Measurements from ENCODE around the gene SLC6A19.

The SLC6A19 gene

DNA sequence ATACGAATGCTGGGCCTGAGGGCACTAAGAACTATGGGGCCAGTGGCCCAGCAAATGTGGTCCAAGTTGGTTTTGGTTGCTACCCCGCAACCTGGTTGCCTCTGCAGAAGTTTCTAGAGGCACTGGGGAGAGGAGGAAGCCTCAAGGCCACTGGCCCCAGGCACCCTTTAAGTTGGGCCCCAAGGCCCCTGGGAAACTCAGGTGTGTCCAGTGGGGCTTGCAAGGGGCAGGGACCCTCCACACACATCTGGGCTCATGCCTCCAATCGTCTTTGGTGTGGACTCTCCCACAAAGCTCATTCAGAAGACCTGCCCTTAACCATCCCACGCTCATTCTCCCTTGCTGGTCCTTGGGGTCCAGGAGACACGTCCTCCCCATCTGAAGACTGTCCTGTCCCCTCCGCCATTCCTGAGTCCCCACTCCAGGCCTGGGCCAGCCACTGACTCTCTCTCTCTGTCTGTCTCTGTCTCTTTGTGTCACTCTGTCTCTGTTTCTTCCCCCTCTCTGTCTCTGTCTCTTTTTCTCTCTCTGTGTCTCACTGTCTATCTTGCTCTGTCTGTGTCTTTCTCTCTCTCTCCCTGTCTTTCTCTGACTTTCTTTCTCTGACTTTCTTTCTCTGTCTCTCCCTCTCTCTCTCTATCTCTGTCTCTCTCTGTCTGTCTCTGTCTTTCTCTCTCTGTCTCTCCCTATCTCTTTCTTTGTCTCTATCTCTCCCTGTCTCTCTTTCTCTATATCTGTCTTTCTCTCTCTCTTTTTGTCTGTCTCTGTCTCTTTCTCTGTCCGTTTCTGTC lies 3.3 kb upstream of the SLC6A19 start:
- no peak for DNase-seq

DNA sequence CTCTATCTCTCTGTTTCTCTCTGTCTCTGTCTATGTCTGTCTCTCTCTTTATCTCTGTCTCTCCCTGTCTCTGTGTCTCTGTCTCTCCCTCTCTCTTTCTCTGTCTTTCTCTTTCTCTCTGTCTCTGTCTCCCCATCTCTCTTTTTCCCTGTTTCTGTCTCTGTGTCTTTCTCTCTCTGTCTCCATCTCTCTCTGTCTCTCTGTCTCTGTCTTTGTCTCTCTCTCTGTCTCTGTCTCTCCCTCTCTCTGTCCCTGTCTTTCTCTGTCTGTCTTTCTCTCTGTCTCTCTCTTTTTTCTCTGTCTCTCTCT lies 2.1 kb upstream of the SLC6A19 start:
- no peak for DNase-seq

DNA sequence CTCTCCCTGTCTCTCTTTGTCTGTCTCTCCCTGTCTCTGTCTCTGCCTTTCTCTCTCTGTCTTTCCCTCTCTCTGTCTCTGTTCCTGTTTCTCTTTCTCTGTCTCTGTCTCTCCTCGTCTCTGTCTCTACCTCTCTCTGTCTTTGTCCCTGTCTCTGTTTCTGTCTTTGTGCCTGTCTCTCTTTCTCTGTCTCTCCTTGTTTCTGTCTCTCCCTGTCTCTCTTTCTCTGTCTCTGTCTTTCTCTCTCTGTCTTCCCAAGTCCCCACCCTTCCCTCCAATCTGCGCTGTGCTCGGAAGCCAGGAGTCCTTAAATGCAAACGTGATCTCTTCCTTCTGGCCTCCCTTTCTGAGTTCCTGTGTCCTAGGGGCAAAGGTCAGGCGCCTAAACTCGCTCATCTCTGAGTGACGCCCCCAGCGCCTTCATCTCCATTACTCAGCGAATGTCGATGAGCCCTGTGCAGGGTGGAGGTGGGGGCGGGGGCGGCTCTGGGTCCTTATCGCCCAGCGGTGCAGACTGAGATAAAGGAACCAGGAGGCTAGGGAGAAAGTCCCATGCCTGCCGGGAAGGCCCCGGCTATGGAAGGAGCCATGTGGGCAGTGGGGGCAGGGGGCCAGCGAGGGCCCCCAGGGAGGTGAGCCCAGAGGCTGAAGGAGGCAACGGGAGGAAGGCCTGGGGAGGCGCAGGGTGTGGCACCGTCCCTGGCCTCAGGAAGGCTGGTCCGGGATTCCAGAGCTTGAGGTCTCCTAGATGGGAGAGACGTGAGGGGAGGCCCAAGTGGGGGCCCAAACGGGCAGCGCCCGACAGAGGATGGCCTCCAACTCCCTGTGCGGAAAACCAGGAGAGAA lies 1.5 kb upstream of the SLC6A19 start:
- DNase-seq, result no peak

DNA sequence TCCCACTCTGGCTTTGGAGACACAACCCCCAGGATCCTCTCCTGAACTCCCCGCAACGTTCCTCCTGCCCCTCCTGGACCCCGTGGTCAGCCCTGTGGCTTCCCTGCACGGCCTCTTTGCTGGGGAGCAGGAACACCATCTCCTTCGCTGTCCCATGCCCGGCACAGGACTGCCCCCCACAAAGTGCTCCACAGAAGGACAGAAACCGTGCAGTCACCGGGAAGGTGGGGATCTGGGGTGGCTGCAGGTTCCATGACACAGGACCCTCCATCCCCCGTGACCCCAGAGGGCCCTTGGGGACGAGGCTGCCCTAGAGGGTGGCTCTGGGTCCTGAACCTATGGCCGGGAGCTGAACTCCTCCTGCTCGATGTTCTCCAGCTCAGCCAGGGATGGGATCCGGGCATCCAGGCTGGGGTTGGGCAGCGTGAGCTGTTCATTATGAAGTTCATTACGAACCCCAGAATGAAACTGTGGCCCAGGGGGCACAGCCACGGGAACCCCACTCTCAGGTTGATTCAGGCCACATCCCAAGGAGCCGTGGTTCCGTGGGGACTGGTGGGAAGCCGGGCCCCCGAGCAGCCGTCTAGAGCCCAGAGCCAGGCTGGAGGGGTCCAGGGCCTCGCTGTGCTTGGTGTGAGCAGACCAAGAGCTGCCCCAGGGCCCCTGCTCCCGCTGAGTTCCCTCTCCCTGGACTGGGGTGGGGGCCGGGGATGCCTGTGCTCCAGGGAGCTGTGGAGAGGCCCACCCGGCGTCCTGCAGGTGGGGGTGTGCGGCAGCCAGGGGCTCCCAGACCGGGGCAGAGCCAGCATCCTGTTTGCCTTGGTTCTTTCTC lies 684 bp upstream of the SLC6A19 start:
- no peak for DNase-seq

DNA sequence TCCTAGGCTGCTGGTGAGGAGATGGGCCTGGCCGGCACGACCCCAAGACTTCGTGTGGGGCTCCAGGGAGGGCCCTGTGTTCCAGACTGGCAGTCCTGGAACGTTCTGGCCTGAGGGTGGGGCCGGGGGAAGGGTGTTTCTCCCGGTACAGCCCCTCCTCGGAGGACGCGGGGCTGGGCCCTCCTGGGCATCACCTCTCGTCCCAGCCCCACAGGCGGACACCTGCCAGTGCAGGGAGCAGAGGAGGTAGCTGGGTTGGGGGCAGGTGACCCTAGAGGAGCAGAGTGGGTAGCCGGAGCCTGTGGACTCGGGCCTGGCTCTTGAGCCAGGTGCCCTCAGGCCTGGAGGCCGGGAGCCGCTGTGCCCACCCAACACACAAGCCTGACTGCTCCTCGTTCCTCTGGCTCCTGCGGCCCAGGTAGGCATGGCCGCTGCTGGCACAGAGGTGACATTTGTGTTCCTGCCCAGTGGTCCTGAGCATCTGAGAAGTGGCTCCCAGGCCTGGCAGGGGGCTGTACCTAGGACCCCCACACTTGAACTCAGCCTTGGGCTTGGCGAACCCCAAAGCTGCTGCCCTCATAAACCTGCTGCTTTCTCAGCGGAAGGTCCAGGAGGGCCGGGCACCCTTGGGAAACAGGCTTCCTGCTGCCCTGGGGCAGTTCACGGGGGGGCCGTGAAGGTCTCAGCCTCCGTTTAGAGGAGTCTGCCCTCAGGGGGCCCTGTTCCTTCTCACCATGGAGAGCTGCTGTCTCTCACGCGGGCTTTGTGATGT lies 817 bp downstream of the SLC6A19 start:
- DNase-seq, result no peak

DNA sequence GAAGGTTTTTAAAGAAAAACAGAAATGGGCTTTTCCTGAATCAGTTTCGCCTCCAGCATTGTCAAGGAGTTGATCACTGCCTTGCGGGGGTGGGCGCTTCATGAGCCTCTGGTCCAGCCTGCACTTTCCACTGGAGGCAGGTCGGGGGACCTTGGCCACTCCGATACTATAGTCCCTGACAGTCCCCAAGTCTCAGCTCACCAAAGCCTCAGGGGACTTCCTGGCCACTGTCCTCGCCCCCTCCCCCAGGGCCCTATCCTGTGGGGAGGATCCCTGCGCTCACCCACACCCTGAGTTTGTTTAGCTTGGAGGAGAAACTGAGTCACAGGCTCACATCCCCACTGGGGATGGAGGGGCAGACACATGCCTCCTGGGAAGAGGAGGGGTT lies 1.4 kb downstream of the SLC6A19 start:
- no peak for DNase-seq

GRCh38 chr5:1203311-1203967 lies 2.0 kb downstream of the SLC6A19 start:
- no peak for DNase-seq

DNA sequence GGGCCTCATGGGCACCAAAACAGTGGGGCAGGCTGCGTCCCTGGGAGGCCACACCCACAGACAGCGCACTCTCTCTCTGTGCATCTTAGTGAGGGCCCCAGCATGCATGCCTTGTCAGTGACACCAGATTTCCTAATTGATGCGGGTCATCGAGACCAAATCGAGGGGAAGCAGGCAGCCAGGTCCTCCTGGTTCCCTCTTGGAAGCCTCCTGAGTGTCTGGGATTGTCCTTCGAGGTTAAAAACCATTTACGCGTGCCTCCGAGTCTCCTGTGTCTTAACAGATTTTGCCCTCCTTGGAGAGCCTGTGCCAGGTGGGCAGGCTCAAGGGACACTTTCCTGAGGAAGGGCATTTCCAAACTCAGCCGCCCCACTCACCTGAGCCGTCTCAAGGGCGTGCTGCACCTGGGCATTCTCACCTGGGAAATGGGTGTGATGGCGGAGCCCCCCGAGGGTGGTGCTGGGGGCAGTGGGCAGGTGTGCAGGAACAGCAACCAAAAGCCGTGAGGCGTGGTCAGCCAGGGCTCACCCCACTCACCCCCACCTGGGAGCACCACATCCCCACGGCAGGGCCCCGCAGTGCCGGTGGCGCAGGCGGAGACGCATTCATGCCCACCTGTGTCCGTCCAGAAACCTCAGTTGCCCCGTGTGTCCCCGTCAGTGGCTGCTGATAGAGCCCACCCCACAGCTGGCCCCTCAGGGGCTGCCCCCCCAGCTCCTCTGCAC lies 2.7 kb downstream of the SLC6A19 start:
- DNase-seq, result no peak

DNA sequence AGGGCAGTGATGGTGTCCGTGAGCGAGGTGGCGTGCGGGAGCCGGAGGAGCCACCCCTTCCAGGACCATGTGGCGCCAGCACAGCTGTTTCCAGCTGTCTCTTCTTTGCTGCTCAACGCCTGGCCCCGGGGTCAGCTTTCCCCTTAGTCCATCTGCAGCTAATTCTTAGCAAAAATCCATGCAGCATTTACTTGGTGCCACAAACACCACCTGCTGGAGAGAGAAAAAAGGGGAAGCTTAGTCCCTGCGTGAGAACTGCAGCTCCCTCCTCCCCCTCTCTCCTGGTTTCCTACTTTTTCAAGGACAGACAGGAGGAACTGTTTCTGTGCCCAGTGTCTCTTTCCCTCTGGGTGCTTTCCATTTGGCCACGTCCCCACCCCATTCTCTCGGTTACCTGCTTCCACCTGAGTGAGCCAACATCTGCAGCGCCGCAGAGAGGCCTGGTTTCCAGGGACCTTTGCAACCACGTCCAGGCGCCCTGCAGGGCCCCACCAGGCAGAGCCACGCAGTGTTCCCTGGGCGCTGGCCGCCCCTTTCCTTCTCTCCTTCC lies 3.4 kb downstream of the SLC6A19 start:
- peak; percentile 48 for DNase-seq

GRCh38 chr5:1205255-1206180 lies 4.1 kb downstream of the SLC6A19 start:
- no peak for DNase-seq

DNA sequence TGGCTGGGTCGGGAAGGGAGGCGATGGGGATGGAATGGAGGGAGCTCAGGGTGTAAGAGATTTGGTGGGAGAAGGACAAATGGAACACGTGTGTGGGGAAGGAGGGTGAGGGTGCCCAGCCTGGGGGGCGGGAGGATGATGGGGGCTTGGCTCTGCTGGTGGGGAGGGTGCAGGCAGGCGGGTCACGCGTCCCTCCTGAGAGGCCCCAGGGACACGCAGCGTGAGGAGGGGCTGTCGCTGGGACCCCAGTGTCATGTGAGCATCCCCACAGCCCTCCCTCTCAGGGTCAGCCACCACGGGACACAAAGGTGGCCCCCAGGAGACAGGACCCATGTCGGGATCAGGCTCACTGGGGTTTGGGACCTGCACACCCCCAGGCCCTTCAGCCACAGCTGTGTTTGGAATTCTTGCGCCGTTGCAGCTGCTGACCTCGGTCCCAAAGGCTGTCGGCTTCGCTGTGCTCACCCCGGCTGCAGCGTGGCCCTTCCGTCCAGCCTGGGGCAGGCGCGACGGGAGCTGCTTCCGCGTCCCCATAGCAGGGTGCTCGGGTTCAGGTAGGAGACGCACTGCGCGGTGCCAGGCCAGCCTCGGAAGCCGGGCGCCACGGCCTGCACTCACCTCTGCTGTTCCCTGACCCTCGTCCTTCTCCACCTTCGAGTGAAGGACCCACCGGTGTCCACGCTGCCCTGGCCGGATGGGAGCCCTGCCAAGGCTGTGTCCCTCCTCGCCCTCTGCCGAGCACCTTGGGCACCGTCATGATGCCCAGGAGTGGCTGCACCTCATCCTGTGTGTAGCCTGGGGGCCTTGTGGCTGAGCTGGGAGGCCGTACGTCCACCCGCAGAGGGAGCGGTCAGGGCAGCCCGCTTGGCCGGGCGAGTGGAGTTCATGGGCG lies 5.4 kb downstream of the SLC6A19 start:
- no peak for DNase-seq

DNA sequence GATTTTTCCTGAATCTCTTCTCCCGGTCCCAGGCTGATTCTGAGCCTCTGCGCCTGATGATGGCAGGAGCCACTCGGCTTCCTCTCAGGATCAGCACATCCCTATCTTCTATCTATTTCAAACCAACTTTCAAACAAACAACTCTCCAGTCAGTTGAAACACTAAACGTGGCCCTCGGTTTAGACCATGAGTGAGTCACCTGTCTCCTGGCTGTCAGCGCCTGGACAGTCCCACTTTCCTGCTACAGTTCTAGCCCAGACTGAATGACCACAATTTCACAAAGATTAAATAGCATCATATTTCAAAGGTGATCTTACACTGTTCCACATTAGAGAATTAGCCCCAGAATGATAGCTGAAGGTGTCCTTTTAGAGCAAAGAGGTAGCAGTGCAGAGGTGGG lies 6.2 kb downstream of the SLC6A19 start:
- DNase-seq, result no peak

DNA sequence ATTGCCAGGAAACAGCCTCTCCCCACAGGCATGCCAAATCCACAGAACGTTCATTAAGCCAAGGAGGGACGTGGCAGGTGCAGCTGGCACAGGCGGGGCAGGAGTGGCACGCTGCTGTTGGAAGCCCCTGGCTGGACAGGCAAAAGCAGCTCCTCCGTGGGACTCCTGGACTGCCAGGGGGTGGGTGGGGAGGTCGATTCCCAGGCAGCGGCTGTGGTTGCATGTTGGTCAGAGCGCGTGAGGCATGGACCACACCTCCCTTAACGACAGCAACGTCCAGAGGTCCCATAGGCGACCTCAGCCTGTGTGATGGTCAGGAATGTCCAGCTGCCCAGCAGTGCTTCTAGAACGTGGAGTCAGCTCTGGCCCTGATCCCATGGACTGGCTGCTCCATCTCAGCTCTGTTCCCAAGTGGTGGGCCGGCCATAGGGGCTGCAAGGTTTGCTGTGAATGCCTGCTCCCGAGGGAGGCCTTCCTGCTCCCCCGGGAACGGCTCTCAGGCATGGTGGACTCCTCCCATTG lies 6.9 kb downstream of the SLC6A19 start:
- DNase-seq, result no peak

DNA sequence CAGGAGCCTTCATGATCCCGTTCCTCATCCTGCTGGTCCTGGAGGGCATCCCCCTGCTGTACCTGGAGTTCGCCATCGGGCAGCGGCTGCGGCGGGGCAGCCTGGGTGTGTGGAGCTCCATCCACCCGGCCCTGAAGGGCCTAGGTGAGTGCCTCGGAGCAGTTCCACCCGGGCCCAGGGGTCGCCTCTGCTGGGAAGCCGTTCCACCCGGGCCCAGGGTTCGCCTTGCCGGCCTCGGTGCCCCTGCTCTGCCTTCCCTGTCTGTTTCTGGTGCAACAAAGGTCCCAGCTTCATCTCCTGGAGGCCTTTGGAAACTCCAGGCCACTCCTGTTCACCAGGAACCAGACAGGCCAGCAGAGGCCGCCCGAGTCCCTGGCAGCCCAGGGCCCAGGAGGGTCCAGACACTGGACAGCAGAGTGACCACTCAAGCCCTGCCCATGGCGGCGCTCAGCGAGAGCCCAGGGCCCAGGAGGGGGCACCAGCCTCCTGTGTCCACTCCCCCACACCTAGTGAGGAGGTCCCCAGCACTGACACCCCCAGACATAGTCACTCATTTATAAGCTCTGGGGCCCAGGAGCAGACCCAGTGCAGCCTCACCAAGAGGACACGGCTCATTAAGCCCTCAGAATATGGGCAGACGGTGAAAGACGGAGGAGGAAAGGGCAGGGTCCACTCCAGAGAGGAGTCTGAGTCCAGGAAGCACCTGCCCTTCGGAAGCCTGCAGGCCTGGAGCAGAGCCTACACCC lies 7.5 kb downstream of the SLC6A19 start:
- no peak for DNase-seq

- no peak for DNase-seq
Observed at GRCh38 chr5:1209489-1209852, 8.1 kb downstream of the SLC6A19 start.

DNA sequence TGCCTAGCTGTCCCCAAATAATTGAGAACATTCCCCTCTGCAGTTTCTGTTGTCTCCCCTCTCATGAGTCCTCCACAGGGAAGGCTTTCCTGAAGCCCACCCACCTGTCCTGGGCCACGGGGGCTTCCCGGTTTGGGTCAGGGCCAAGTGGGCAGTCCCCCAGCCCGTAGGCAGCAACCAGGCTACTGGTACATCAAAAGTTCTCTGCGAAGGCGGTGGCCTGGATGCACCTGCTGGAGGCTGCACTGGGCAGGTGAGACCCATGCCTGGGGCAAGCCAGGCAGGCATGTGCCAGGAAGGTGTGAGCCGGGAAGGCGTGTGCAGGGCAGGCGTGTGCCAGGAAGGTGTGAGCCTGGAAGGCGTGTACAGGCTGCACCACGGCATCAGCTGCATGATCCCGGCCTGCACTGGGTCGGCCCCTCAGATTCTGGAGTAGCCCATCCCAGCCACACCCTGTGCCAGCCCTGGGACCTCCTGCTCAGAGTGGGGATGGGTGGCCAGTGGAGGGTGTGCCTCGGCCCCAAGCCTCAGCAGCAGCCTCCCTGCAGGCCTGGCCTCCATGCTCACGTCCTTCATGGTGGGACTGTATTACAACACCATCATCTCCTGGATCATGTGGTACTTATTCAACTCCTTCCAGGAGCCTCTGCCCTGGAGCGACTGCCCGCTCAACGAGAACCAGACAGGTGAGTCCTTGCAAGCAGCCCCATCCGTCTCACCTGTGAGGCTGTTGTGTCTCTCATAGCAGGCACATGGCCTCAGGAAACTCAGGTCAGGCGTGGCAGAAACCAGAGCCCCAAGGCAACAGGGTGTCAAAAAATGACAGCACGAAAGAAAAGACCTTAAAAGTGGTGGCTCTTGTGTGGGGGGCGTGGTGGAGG lies 8.7 kb downstream of the SLC6A19 start:
- DNase-seq, result no peak

GRCh38 chr5:1210832-1211251 lies 9.4 kb downstream of the SLC6A19 start:
- DNase-seq, result no peak
